ENCODE data around the gene PRKCZ. TPM values are rescaled to one million over a fixed set of nuclear protein-coding genes. Genes with fewer than 3 reads are reported as not detected.

The PRKCZ gene
- total RNA-seq, 1 donor: 0.72 TPM

DNA sequence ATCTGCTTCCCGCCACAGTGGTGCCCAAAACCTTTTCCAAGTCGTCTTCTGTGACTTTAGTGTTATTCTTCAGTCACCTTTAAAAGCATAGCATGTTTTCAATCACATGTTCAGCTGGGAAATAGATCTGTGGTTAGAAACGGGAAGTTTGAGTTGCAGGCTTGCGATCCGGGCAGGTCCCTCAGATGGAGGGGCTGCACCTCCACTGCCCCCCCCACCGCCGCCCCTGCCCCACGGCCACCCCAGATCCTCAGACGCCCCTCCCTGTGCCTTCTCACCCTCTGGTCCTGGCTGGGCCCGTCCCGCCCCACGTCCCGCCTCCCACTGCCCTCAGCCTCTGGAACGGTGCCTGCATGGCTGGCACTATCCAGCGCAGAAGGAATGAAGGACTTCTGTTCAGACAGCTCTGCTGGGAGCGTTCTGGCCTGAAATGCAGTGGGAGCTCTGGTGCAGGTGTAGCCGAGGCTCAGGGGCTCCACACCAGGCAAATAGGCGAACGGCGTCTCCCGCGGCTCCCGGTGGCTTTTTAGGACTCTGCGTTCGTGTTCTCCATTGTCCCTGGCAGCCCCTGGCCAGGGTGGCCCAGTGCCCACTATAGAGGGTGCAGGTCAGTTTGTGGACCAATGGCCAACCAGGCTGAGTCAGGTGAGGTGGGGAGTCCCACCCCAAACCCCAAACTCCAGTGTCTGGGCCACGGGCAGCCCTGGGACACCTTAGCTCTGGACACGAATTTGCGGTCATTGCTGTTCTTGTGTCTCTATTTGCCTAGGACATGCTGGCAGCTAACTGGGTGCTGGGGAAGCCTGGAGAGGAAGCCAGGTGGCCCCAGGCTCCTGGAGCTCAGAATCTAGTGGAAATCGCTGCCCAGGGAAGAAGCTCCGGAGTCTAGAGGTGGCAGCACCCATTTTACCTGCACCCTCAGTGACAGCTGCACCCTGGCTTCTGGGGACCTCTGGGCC, 77.3 kb downstream of the PRKCZ start:
- no peaks in the 10 kb centered on the region for H4K20me1 ChIP-seq (ENCODE audit: insufficient read depth, low read length)
- no peaks in the 10 kb centered on the region for H3K79me2 ChIP-seq (ENCODE audit: insufficient read depth, low read length)
- H3K27ac ChIP-seq (ENCODE audit: low read depth, low read length): no peak overlapping the region
- H3K4me2 ChIP-seq (ENCODE audit: insufficient read depth, low read length): no peak overlapping the region
- H3K4me3 ChIP-seq (ENCODE audit: insufficient read depth, low read length): no peak overlapping the region
- H2AFZ ChIP-seq (ENCODE audit: low read length): no peak overlapping the region
- H3K27me3 ChIP-seq (ENCODE audit: insufficient read depth, low read length): peaks cover 23% of the 10 kb centered on the region
- no peak for TF ChIP-seq CTCF (IDR thresholded peaks at IDR 0.05; ENCODE audit: extremely low read depth, low read depth, low read length)
- H3K36me3 ChIP-seq (ENCODE audit: insufficient read depth, low read length): no peaks in the 10 kb centered on the region
- peak; percentile 75 for DNase-seq (ENCODE audit: insufficient read length, low spot score, missing footprints)
- peaks cover 10% of the 10 kb centered on the region for H3K4me1 ChIP-seq (ENCODE audit: insufficient read depth, low read length)
- H3K9me3 ChIP-seq (ENCODE audit: low read depth, low read length): no peaks in the 10 kb centered on the region

DNA sequence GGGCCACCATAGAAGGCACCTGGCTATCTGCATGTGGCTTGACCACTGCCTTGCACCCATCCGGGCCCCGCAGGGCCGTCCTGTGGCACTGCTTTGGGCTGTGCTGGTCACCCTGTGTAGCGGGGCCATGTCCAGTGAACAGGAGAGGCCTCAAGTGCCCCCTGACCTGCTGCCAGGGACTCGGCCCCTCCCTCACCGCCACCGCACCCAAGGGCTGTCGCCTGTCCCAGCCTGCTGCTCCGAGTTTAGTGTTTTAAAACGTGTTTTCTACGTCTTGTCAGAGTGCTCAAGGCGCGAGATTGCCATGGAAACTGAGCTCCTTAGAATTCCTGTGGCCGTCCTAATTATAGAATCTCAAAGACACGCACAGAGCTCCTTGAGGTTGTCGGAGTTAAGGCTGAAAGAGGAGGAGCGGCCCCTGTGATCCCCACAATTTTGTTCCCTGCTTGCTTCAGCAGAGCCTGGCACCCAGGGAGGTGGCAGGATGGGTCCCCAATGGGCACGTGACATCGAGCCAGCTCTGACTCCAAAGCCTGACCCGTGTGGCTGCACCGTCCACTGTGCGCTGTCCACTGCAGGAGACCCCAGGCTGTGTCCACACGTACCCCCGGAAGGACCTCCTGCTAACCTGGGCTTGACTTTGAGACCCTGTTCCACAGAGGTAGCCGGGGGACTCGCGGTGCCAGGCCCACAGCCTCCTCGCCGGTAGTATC, 78.1 kb downstream of the PRKCZ start:
- H3K79me2 ChIP-seq (ENCODE audit: insufficient read depth, low read length): no peaks in the 10 kb centered on the region
- no peak overlapping the region for H3K4me2 ChIP-seq (ENCODE audit: insufficient read depth, low read length)
- H3K27me3 ChIP-seq (ENCODE audit: insufficient read depth, low read length): peaks cover 23% of the 10 kb centered on the region
- no peak overlapping the region for H3K27ac ChIP-seq (ENCODE audit: low read depth, low read length)
- no peak overlapping the region for H2AFZ ChIP-seq (ENCODE audit: low read length)
- TF ChIP-seq CTCF (IDR thresholded peaks at IDR 0.05; ENCODE audit: extremely low read depth, low read depth, low read length): no peak
- H4K20me1 ChIP-seq (ENCODE audit: insufficient read depth, low read length): no peaks in the 10 kb centered on the region
- no peaks in the 10 kb centered on the region for H3K36me3 ChIP-seq (ENCODE audit: insufficient read depth, low read length)
- no peaks in the 10 kb centered on the region for H3K9me3 ChIP-seq (ENCODE audit: low read depth, low read length)
- peak; percentile 63 for DNase-seq (ENCODE audit: insufficient read length, low spot score, missing footprints)
- H3K4me1 ChIP-seq (ENCODE audit: insufficient read depth, low read length): peaks cover 15% of the 10 kb centered on the region
- H3K4me3 ChIP-seq (ENCODE audit: insufficient read depth, low read length): no peak overlapping the region

- Histone ChIP-seq H2AFZ (ENCODE audit: low read length) (no peak overlapping the region), H3K27ac (ENCODE audit: low read depth, low read length) (no peak overlapping the region), H4K20me1 (ENCODE audit: insufficient read depth, low read length) (no peaks in the 10 kb centered on the region), H3K79me2 (ENCODE audit: insufficient read depth, low read length) (no peaks in the 10 kb centered on the region), H3K27me3 (ENCODE audit: insufficient read depth, low read length) (peaks cover 23% of the 10 kb centered on the region), H3K9me3 (ENCODE audit: low read depth, low read length) (no peaks in the 10 kb centered on the region), H3K4me2 (ENCODE audit: insufficient read depth, low read length) (no peak overlapping the region), H3K36me3 (ENCODE audit: insufficient read depth, low read length) (no peaks in the 10 kb centered on the region), H3K4me3 (ENCODE audit: insufficient read depth, low read length) (no peak overlapping the region), H3K4me1 (ENCODE audit: insufficient read depth, low read length) (peaks cover 15% of the 10 kb centered on the region)
- peak; percentile 73 for DNase-seq (ENCODE audit: insufficient read length, low spot score, missing footprints)
- no peak for TF ChIP-seq CTCF (IDR thresholded peaks at IDR 0.05; ENCODE audit: extremely low read depth, low read depth, low read length)
These were observed 79.2 kb downstream of the PRKCZ start for GRCh38 chr1:2129256-2129943.

Data from osteoblast (primary cell).